Renal cortex interstitium (tissue), 11 donors: ENCODE results near the gene TMX1. TPM values are rescaled to one million over a fixed set of nuclear protein-coding genes. Genes with fewer than 3 reads are reported as not detected.

ENCODE experiments used
- DNase-seq, 11 donors: peaks; one replicate each; pipeline ENCODE4 v3.0.0-alpha.2; 2013; ENCODE audit warnings: low read depth in 9 of 11, low spot score in 4 of 11; ENCODE audit errors: extremely low read depth in 1 of 11
- polyA plus RNA-seq, 3 donors: library from polyadenylated mRNA; unstranded; fragments of 120-200 nt; gene quantifications; one replicate each; pipeline ENCODE4 v1.2.1, GENCODE V29; 2013; ENCODE audit not compliant: insufficient read length in 3 of 3

The TMX1 gene
- polyA plus RNA-seq, 3 donors: 44.2 to 56.4 (median 55.7) TPM

DNA sequence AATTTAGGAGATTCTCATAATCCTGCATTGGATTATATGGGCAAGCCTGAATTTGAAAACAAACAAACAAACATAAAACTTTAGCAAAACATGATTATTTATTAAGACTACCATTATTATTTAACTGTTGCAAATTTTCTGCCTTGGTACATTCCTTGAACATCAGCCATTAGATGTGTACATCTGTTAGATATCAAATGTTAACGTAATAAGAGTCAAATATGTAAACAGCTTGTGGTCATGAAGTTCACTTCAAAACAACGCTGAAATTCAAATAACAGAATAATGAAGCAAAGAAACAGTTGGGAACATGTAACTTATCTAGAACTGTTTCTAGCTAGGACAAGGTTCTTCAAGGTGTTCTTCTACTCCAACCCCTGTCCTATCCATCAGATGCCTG is 14.3 kb upstream of the TMX1 start:
- DNase-seq: no peak

DNA sequence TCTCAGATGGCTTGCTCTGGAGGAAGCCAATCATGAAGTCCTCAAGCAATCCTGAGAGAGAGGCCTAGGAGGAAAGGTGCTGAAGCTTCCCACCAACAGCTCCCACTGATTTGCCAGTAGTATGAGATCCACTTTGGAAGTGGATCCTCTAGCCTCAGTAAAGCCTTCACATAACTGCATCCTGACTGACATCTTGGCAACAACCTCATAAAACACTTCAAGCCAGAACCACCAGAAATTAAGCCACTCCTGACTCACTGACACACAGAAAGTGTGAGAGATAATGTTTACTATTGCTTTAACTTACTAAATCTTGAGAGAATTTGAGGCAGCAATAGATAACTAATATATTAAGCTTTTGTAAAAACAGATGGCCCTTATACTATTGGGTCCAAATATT is 11.7 kb upstream of the TMX1 start:
- no peak for DNase-seq

DNA sequence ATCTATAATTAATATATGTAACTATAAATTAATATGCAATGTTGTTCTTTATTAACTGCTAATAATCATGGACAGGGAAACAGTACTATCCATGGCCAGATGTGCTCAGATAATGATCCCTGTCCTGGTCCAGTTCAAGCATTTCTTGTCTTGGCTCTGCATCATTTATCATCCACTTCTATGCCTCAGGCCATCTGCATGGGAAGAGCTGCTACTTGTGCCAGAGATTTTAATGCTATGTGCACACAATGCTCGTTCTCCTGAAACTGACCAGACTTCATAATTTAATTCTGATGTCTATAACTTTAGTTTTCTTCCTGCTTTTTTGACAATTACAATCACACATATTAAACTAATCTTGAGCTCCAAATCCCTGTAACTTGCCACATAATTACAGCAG is 11.2 kb upstream of the TMX1 start:
- DNase-seq: no peak

DNA sequence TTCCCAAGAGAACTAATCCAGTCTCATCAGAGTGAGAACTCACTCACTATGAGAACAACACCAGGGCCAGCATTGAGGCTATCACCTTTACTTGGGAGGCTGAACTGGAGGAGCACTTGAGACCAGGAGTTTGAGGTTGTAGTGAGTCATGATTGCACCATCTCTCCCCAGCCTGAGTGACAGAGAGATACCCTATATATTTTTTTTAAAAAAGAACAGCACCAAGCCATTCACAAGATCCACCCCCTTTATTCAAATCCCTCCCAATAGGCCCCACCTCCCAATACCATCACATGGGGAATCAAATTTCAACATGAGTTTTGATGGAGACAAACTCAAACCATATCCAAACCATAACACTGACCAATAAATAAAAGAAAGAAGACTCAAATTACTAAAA is 3.7 kb upstream of the TMX1 start:
- DNase-seq: no peak

DNA sequence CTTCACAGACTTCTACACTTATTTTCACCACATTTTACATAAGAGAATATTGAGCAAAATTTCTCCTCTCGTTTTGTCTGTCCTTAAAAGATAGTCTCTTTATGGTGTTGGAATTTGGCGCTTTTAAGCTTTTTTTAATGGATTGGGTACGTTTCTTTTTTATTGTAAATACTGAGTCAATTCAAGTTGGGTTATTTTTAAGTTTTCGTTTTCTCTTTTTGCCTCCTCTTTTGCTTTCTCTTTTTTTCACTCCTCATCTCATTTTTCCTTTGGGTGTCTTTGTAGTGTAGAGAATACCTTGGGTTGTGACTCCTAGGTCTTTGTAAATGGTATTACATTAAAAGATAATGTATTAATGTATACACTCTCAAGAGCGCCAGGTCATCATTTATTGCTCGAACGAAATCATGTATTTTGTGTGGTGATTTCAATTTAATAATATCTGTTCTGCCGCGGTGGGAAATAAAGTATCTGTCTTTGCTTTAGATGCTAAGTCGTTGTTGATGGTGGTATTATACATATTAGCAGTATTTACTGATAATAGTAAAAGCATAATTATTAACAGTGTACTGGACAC is 845 bp downstream of the TMX1 start:
- DNase-seq: no peak

DNA sequence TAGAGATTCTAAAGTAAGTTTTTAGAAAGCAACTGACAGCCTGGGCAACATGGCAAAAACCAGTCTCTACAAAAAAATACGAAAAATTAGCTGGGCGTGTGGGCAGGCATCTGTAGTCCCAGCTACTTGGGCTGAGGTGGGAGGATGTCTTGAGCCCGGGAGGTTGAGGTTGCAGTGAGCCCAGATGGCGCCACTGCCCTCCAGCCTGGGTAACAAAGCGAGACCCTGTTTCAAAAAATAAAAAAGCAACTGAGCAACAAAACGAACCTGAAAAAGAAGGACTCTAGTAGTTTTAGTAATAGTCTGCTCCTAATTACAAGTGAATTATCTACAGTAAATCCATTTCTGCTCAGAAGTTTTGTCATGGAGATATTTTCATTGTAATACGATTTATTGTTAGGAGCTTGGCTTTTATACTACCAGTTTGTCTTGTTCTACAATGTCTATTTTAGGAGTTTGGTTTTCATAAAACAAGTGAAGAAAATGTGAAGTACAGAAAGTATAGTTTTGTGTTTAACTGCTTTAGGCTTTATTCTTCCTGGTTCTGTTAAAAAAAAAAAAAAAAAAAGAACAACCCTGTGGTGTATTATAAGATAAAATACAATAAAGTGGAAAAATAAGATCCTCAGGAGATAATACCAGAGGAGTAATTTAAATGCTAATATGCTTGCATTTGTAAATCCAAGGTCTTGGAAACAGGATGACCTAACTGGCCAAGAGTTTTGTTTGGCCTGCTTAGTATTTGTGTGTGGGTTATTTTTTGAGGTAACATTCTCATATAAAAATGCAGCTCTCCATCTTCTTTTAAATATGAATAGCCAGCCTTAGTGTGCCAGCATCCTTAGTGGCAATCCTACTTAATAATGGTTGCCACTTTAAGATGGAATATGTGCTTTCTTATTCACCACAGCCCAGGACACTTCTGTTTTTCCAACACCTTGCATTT is 2.8 kb downstream of the TMX1 start:
- no peak for DNase-seq

DNA sequence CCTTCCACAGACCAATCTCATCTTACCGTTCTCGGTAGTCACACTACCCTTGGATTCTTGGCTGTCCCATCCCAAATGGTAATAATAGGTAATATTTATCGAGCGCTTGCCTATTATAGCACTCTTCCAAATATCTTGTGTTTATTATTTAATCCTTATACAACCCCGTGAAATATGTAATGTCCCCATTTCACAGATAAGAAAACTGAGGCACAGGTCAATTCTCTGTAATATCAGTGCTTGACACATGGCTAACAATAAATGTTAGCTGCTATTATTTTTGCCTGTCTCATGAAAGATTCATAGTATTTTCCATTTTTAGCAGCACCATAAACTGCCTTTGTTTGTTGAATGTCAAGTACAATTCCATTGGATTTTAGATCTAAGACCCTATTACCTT is 4.5 kb downstream of the TMX1 start:
- DNase-seq: no peak

DNA sequence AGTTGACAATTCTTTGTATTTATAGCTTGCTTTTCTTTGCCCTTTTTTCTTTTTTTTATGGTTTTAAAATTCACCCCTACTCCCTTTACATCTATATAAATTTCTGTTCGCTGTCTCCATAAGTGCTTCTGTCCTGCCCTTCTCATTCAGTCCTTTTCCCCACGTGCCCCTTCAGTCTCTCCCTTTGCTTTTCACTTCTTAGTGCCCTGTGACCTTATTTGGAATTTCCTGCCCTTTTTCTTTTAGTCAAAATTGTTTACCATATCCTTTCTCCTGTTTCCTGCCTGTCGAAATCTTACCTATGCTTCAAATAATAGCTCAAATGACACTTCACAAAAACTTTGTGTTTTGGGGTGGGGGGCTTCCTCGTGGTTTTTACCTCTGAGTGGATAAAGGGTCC is 6.0 kb downstream of the TMX1 start:
- no peak for DNase-seq

DNA sequence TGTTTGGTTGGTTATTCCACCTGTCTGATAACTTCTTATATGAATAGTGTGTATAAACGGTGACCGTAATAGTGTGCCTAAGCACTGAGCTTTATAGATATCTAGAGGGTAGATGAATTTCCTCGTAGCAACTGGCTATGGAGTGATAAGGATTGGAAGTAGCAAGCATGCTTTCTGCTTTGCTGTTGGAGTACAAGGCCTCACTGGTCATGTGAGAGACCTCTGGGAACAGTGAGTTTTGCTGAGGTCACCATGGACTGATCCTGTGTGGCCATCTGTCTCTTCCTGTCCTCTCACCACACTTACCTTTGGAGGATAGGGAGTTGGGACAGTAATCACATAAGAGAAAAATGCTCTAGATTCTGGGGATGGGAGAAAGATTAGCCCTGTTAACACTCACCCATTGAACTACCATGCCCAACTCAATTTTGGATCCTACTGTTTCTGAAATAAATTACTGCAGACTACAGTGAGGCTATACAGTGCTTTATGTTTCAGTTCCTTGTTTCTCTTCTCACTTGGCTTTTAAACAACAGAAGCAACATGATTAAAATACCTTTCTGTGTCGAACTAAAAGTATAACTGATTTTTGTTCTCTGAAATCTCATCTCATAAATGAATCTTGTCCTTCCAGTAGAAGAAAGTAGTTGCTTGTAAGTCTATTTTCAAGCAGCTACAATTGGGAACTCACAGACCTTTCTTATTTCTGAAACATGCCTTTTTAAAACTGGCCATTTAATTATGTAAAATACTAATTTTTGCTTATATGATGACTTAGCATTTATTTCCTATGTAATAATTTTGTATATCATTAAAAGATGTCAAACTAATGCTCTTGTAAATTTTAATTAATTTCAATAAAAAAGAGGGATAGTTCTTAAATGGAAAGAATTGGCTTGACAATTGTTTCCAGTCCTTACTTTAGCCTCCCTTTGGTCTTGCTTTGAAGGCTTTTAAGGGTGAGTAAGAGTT is 8.3 kb downstream of the TMX1 start:
- DNase-seq: no peak

DNA sequence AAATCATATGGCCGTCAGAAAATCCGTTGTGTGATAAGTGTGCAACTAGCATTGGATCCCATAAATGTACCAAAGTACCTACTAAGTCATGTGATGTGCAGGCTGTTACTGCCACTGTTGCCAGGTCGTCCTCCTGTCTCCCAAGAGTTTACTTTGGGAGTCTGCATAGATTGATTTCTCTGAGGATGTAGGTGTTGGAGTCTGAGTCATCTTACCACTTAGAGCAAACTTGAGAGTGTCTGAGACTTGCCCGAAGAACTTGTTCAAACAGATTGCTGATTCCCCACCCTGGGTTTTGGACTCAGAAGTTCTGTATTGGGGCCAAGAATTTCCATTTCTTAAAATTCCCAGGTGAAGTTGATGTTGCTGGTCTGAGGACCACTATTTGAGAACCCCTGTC is 11.4 kb downstream of the TMX1 start:
- DNase-seq: no peak

DNA sequence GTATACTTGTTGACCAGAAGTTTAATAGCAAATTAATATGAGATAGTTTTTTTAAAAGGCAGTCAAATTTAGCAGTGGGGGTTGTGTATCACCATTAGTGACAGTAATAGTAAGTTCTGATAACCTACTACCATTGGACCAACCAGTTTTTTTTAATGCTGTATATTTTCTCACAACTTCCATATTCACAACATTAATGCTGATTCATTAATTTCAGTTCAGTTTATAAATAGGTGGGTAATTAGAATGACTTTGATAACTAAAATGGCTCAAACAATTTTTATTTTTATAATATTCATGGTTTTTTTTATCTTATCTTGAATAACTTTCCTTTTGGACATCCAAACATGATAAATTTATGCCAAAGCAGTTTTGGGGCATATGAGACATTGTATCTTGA is 13.8 kb downstream of the TMX1 start:
- no peak for DNase-seq

DNA sequence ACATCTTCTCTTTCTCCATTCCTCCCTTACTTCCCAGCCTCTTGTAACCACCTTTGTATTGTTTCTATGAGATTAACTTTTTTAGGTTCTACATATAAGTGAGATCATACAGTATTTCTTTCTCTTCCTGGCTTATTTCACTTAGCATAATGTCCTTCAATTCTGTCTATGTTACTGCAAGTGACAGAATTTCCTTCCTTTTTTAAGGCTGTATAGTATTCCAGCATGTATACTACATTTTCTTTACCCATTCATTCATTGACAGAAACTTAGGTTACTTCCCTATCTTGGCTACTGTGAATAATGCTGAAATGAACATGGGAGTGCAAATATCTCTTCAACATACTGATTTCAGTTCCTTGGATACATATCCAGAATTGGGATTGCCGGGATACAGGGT is 18.2 kb downstream of the TMX1 start:
- DNase-seq: no peak

DNA sequence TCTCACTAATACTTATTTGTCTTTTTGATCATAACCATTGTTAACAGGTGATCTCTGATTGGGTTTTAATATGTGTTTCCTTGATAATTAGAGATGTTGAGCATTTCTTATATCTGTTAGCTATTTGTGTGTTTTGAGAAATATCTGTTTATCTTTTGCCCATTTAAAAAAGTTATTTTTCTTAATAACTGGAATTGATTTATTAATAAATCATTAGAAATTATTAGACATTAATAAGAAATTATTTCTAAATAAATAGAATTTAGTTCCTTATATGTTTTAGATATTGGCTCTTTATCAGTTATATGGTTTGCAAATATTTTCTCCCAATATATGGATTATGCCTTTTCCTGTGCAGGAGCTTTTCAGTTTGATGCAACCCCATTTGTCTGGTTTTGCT is 18.7 kb downstream of the TMX1 start:
- no peak for DNase-seq

DNA sequence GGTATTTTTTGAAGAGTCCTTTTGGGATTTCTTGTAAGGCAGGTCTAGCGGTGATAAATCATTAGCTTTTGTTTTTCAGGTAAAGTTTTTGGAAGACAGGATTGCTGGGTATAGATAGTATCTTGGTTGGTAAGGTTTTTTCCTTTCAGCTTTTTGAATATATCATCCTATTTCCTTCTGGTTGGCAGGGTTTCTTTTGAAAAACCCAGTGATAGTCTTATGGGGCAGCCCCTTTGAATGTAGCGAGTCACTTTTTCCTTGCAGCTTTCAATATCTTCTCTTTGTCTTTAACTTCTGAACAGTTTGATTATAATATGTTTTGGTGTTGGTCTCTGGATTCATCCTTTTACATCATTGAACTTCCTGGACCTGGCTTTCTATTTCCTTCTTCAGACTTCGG is 20.2 kb downstream of the TMX1 start:
- DNase-seq: no peak

DNA sequence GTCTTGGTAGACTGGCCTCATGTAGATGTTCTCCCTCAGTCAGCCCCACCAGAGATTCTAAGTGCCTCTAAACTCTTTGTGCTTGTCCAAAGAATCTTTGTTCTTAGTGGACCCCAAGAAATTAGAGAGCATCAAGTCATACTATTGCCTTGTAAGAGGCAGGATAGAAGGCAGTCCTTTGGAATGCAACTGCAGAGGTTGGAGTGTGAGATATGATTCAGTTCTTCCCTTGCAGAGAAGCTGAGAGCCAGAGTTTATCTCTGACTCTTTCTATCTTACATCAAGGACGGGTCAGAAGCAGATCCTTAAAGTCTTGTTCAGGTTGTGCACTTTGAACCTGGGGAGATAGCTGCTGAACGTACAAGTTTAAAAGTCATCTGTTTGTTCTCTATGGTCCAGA is 21.1 kb downstream of the TMX1 start:
- no peak for DNase-seq

DNA sequence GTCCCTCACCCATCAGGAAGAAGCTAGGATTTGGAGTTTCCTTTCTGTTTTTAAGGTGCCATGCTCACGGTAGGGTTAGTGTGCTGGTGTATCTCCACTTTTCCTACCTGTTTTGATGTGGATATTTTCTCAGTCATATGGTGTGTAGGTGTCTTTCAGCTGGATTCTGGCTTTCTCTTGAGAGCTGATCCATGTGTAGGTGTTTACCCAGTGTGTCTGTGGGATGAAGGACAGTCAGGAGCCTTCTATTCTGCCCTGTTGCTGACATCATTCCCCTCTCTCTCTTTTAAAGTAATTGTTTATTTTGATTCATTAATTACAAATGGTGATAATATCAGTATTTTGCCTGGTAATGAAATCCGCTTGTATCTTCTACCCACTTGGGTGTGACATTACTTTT is 22.8 kb downstream of the TMX1 start:
- no peak for DNase-seq

DNA sequence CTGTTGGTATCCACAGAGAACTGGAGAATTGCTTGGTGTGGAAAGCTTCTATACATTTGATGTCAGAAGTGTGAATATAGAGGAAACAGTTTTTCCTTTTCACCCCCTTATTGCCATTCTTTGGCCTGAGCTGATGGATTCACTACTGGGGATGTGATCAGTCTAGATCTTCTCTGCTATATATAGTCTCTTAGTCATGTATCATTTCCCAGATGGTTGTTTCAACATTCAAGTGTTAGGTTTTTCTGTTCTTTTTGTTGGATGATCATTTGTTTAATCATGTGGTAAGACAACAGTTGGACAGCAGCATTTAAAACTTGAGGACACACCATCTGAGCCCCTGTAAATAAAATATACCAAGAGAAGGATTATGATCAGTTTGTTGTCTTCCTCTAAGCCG is 29.6 kb downstream of the TMX1 start:
- no peak for DNase-seq

DNA sequence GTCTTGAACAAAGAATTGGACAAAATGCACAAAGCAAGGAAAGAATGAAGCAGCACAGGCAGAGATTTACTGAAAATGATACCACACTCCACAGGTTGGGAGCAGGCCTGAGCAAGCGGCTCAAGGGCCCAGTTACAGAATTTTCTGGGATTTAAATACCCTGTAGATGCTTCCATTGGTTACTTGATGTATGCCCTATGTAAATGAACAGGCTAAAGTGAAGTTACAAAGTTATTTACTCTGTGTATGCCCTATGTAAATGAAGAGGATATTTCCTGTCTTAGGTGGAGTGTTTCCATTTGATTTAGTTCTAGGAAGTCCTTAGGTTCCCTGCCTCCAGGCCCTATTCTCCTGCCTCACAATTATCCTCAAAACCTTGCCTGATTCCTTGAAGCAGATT is 36.6 kb downstream of the TMX1 start:
- DNase-seq: no peak

DNA sequence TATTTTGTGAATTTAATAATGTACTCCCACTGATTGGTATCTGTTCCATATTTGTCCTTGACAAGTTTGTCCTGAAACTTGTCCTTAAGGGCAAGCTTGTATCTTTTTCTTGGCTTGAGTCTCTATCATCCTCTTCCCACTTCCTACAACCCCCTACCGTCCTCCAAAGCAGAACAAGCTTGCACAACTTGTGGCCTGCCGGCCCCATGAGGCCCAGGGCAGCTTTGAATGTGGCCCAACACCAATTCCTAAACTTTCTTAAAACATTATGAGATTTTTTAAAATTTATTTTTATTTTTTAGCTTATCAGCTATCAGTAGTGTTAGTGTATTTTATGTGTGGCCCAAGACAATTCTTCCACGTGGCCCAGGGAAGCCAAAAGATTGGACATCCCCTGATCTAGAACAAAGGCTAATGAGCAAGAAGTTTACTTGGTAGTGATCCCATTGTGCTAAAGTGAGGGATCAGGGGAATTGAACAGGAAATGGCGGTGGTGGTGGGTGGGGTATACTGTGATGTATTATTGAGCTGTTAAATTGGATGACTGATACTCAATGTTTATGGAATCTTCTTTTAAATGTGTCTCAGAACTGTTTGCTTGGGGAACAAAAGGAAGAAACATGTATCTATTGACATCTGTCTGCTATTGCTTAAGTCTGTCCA is 37.8 kb downstream of the TMX1 start:
- no peak for DNase-seq
